ENCODE data around the gene WFIKKN1.

WFIKKN1 gene

GRCh38 chr16:636206-637080, 5.7 kb downstream of the WFIKKN1 start, which contains the start of gene METTL26:
Gene METTL26 (minus strand): TSS chr16:636305. CDS start chr16:636290, 15 bp downstream.
- Histone ChIP-seq H3K4me2 (ENCODE audit: low read length) (peak within 1 kb of the TSS; percentile 91), H2AFZ (ENCODE audit: low read depth, low read length) (peak within 1 kb of the TSS; percentile 42; the same call in 1 of the 2 replicates), H3K9me3 (ENCODE audit: insufficient read depth, low read length) (no peaks in the 10 kb centered on the region), H4K20me1 (ENCODE audit: insufficient read depth, low read length) (peaks cover 10% of the 10 kb centered on the region; the same call in 1 of the 2 replicates), H3K36me3 (replicated peaks; ENCODE audit: low read depth, low read length) (peaks cover 12% of the 10 kb centered on the region), H3K27ac (ENCODE audit: low read length) (peak within 1 kb of the TSS; percentile 89), H3K4me1 (ENCODE audit: low read length) (peaks cover 20% of the 10 kb centered on the region), H3K79me2 (ENCODE audit: low read length) (peaks cover 16% of the 10 kb centered on the region), H3K27me3 (ENCODE audit: low read depth, low read length) (no peaks in the 10 kb centered on the region), H3K4me3 (ENCODE audit: low read length) (peak within 1 kb of the TSS; percentile 92), H3K9ac (ENCODE audit: low read length) (peak within 1 kb of the TSS; percentile 92)
- TF ChIP-seq EZH2phosphoT487 (IDR thresholded peaks at IDR 0.05; ENCODE audit: low read depth) (no peak), CTCF (IDR thresholded peaks at IDR 0.05; ENCODE audit: low read depth, low read length) (no peak)

- peaks cover 10% of the 10 kb centered on the region; the same call in 1 of the 2 replicates for H4K20me1 ChIP-seq (ENCODE audit: insufficient read depth, low read length)
- peak overlapping the region; percentile 92 for H3K9ac ChIP-seq (ENCODE audit: low read length)
- no peak overlapping the region for H2AFZ ChIP-seq (ENCODE audit: low read depth, low read length)
- TF ChIP-seq CTCF (IDR thresholded peaks at IDR 0.05; ENCODE audit: low read depth, low read length) = no peak
- no peaks in the 10 kb centered on the region for H3K9me3 ChIP-seq (ENCODE audit: insufficient read depth, low read length)
- peaks cover 12% of the 10 kb centered on the region for H3K36me3 ChIP-seq (replicated peaks; ENCODE audit: low read depth, low read length)
- H3K79me2 ChIP-seq (ENCODE audit: low read length) = peaks cover 23% of the 10 kb centered on the region
- peak overlapping the region; percentile 91 for H3K4me2 ChIP-seq (ENCODE audit: low read length)
- H3K4me1 ChIP-seq (ENCODE audit: low read length) = peaks cover 20% of the 10 kb centered on the region
- no peaks in the 10 kb centered on the region for H3K27me3 ChIP-seq (ENCODE audit: low read depth, low read length)
- H3K4me3 ChIP-seq (ENCODE audit: low read length) = peak overlapping the region; percentile 92
- H3K27ac ChIP-seq (ENCODE audit: low read length) = peak overlapping the region; percentile 89; the same call in 1 of the 2 replicates
These were observed 6.6 kb downstream of the WFIKKN1 start for GRCh38 chr16:637081-638018.

GRCh38 chr16:638034-638543, 7.3 kb downstream of the WFIKKN1 start:
- no peak overlapping the region for H3K27ac ChIP-seq (ENCODE audit: low read length)
- no peak overlapping the region for H3K4me3 ChIP-seq (ENCODE audit: low read length)
- peaks cover 23% of the 10 kb centered on the region for H3K4me1 ChIP-seq (ENCODE audit: low read length)
- H2AFZ ChIP-seq (ENCODE audit: low read depth, low read length) = no peak overlapping the region
- no peaks in the 10 kb centered on the region for H3K27me3 ChIP-seq (ENCODE audit: low read depth, low read length)
- H3K4me2 ChIP-seq (ENCODE audit: low read length) = no peak overlapping the region
- no peaks in the 10 kb centered on the region for H3K9me3 ChIP-seq (ENCODE audit: insufficient read depth, low read length)
- no peak overlapping the region for H3K9ac ChIP-seq (ENCODE audit: low read length)
- peaks cover 14% of the 10 kb centered on the region for H3K36me3 ChIP-seq (replicated peaks; ENCODE audit: low read depth, low read length)
- H3K79me2 ChIP-seq (ENCODE audit: low read length) = peaks cover 30% of the 10 kb centered on the region
- peaks cover 10% of the 10 kb centered on the region; the same call in 1 of the 2 replicates for H4K20me1 ChIP-seq (ENCODE audit: insufficient read depth, low read length)
- TF ChIP-seq EZH2phosphoT487 (IDR thresholded peaks at IDR 0.05; ENCODE audit: low read depth) (no peak), CTCF (IDR thresholded peaks at IDR 0.05; ENCODE audit: low read depth, low read length) (no peak)
